ENCODE results near the gene LIPC.
"Not testable (repeated sequence)": the region's sequence is repeated elsewhere in the genome, so short reads cannot be mapped to it uniquely, and the experiment has no call there.

The LIPC gene

GRCh38 chr15:58595516-58596263 lies 163.9 kb downstream of the LIPC start:
- DNase-seq = no peak

GRCh38 chr15:58597943-58598828 lies 166.4 kb downstream of the LIPC start:
- DNase-seq = no peak

GRCh38 chr15:58598829-58599210 lies 167.0 kb downstream of the LIPC start:
- DNase-seq = no peak

- no peak for DNase-seq
These were observed 171.0 kb downstream of the LIPC start for GRCh38 chr15:58602823-58603222.

- not testable (repeated sequence) for DNase-seq
These were observed 172.1 kb downstream of the LIPC start for GRCh38 chr15:58603927-58604326.

- no peak for DNase-seq
These were observed 172.7 kb downstream of the LIPC start for GRCh38 chr15:58604455-58604923.

GRCh38 chr15:58605931-58606530 lies 174.2 kb downstream of the LIPC start:
- no peak for DNase-seq

GRCh38 chr15:58606577-58607080 lies 174.8 kb downstream of the LIPC start:
- no peak for DNase-seq

GRCh38 chr15:58608129-58608590 lies 176.4 kb downstream of the LIPC start:
- DNase-seq = no peak

- DNase-seq = no peak
These were observed 176.9 kb downstream of the LIPC start for GRCh38 chr15:58608711-58609110.

GRCh38 chr15:58611731-58612676 lies 180.2 kb downstream of the LIPC start:
- DNase-seq = no peak

GRCh38 chr15:58616171-58616570 lies 184.4 kb downstream of the LIPC start:
- no peak for DNase-seq

Data from activated CD4-positive, CD25-positive, alpha-beta regulatory T cell treated with anti-CD3 and anti-CD28 coated beads, Interleukin-2, amount 50 U/mL, for 72 hours (primary cell).